Astrocyte of the cerebellum (primary cell): ENCODE data around the gene SETDB2.

Experiments
- DNase-seq: peaks from one replicate; pipeline ENCODE4 v3.0.0-alpha.2; 2011; ENCODE audit warnings: low read depth
- H3K4me3 ChIP-seq: 2 replicates; pipeline ENCODE4 v1.5.1; 2011; ENCODE audit warnings: mild to moderate bottlenecking, low read depth, low read length, moderate library complexity
- CTCF ChIP-seq: IDR thresholded peaks from 2 replicates; pipeline ENCODE4 v1.5.1; 2012; ENCODE audit warnings: low read length, low read depth, moderate library complexity, mild to moderate bottlenecking; ENCODE audit errors: missing control alignments
- in situ Hi-C: cut with HindIII; loops from 2 replicates; pipeline ENCODE4 v1.10.0; 2017; ENCODE audit warnings: low sequenced_read_pairs

Gene SETDB2

GRCh38 chr13:49457221-49457620 lies 13.1 kb downstream of the SETDB2 start:
- no peak overlapping the region for H3K4me3 ChIP-seq
- no peak for TF ChIP-seq CTCF
- in situ Hi-C loops = no loop called here
- DNase-seq = no peak

GRCh38 chr13:49459580-49459979 lies 15.5 kb downstream of the SETDB2 start:
- H3K4me3 ChIP-seq = no peak overlapping the region
- in situ Hi-C loops = no loop called here
- TF ChIP-seq CTCF = no peak
- DNase-seq = no peak

GRCh38 chr13:49464085-49464484 lies 20.0 kb downstream of the SETDB2 start:
- DNase-seq = no peak
- TF ChIP-seq CTCF = no peak
- H3K4me3 ChIP-seq = no peak overlapping the region
- in situ Hi-C loops = no loop called here

- DNase-seq = no peak
- H3K4me3 ChIP-seq = no peak overlapping the region
- no peak for TF ChIP-seq CTCF
- in situ Hi-C loops = no loop called here
Measured at GRCh38 chr13:49464621-49465325, 20.7 kb downstream of the SETDB2 start.

- no peak for TF ChIP-seq CTCF
Measured at GRCh38 chr13:49466292-49466838, 22.3 kb downstream of the SETDB2 start.

GRCh38 chr13:49472186-49472585 lies 28.1 kb downstream of the SETDB2 start:
- in situ Hi-C loops = no loop called here
- no peak for TF ChIP-seq CTCF
- DNase-seq = no peak
- no peak overlapping the region for H3K4me3 ChIP-seq

More at GRCh38 chr13:49466292-49466838, 22.3 kb downstream of the SETDB2 start:
- no peak for DNase-seq
- in situ Hi-C loops = no loop called here
- no peak overlapping the region for H3K4me3 ChIP-seq
